AG04450 (cell line): ENCODE data around the gene CENPO. TPM values are rescaled to one million over a fixed set of nuclear protein-coding genes. Genes with fewer than 3 reads are reported as not detected.

ENCODE experiments used
- CTCF ChIA-PET: fragments of 300-600, 350-600 bp; formaldehyde crosslinking; extraction: SDS; loops from one replicate; lab custom pipeline; 2022; ENCODE audit warnings: antibody characterized with exemption, inconsistent platforms; lab: Charles Lee
- POLR2A ChIA-PET: fragments of 350-600 bp; formaldehyde crosslinking; extraction: SDS; loops from one replicate; lab custom pipeline; 2021; ENCODE audit warnings: antibody characterized with exemption, inconsistent platforms; lab: Yijun Ruan, JAX
- DNase-seq: peaks from one replicate; pipeline ENCODE4 v3.0.0-alpha.2; 2011; ENCODE audit warnings: low read depth, low spot score
- H3K27ac ChIP-seq: one replicate; pipeline ENCODE4 v1.5.1; 2012; ENCODE audit warnings: low read depth, low read length, control low read depth
- H3K27me3 ChIP-seq: one replicate; pipeline ENCODE4 v1.6.0; 2012; ENCODE audit warnings: low read length; ENCODE audit not compliant: control insufficient read depth, insufficient read depth
- H3K4me3 ChIP-seq: 2 replicates; pipeline ENCODE4 v1.5.1; 2011; ENCODE audit warnings: mild to moderate bottlenecking, low read depth, low read length, control low read depth
- H3K9me3 ChIP-seq: 2 replicates; pipeline ENCODE4 v1.5.1; 2012; ENCODE audit warnings: low read length; ENCODE audit not compliant: control insufficient read depth, insufficient read depth
- CTCF ChIP-seq: IDR thresholded peaks from 2 replicates; pipeline ENCODE4 v1.5.1; 2011; ENCODE audit warnings: low read depth, low read length, control low read depth, inconsistent platforms
- polyA plus RNA-seq: library from polyadenylated mRNA; depleted of rRNA; stranded (reverse); fragments of >200 nt; gene quantifications from 2 replicates; pipeline ENCODE4 v1.2.3, GENCODE V29; 2011

The CENPO gene
- polyA plus RNA-seq, 1 experiment: 15.7 TPM

GRCh38 chr2:24820598-24821432 lies 27.6 kb downstream of the CENPO start:
- ChIA-PET POLR2A (no interaction called here), CTCF (interaction anchor here (0.7 to 1.1 kb wide), 2 partner anchors 8 to 427 kb away, joined by 3 to 4 read pairs; no protein-coding TSS in a partner anchor)
- no peaks in the 10 kb centered on the region for H3K27me3 ChIP-seq
- H3K4me3 ChIP-seq: no peak overlapping the region
- no peaks in the 10 kb centered on the region for H3K9me3 ChIP-seq
- H3K27ac ChIP-seq: no peak overlapping the region
- no peak for TF ChIP-seq CTCF
- DNase-seq: no peak

- H3K27me3 ChIP-seq: no peaks in the 10 kb centered on the region
- ChIA-PET CTCF (interaction anchor here (0.7 kb wide), 1 partner anchor 428 kb away, joined by 3 read pairs; no protein-coding TSS in a partner anchor), POLR2A (no interaction called here)
- no peak for TF ChIP-seq CTCF
- no peak for DNase-seq
- no peaks in the 10 kb centered on the region for H3K9me3 ChIP-seq
- H3K27ac ChIP-seq: no peak overlapping the region
- H3K4me3 ChIP-seq: no peak overlapping the region
Observed at GRCh38 chr2:24821433-24821891, 28.2 kb downstream of the CENPO start.

GRCh38 chr2:24822049-24822706 lies 29.0 kb downstream of the CENPO start:
- CTCF ChIA-PET: no interaction called here
- H3K4me3 ChIP-seq: no peak overlapping the region
- H3K27ac ChIP-seq: no peak overlapping the region
- no peak for TF ChIP-seq CTCF
- no peaks in the 10 kb centered on the region for H3K9me3 ChIP-seq
- POLR2A ChIA-PET: no interaction called here
- DNase-seq: no peak
- no peaks in the 10 kb centered on the region for H3K27me3 ChIP-seq

DNA sequence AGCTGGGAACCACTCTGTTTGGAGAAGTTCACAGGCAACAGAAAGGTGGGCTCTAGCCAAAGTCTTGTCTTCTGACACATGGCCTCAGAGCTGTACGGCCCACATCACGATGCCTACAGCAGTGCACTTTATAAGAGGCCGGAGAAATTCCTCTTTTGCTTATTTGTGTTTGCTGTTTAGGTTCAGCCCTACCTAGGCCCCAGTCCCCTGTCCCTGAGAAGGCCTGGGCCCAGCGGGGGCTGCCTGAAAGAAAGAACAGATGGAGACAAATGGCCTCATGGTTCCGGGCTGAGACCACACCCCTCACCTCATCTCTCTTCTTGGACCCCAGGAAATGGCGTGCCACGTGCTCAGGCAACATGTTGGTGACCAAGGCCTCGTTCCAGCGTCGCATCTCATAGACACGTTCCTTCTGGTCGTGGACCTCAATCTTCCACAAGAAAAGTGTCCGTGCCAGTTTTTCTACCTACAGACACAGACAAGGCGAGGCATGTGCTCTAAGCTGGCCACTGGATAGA lies 30.9 kb downstream of the CENPO start:
- ChIA-PET CTCF (interaction anchor here (0.5 to 2.1 kb wide), 5 partner anchors 346 to 439 kb away, joined by 3 to 12 read pairs (median 8); no protein-coding TSS in a partner anchor), POLR2A (no interaction called here)
- Histone ChIP-seq H3K4me3 (no peak overlapping the region), H3K27ac (no peak overlapping the region), H3K27me3 (no peaks in the 10 kb centered on the region), H3K9me3 (no peaks in the 10 kb centered on the region; the same call in 1 of the 2 replicates)
- no peak for DNase-seq
- TF ChIP-seq CTCF: no peak
